HG02943 (cell line): ENCODE data around the gene PNMA8A.
"Not testable (repeated sequence)": the region's sequence is repeated elsewhere in the genome, so short reads cannot be mapped to it uniquely, and the experiment has no call there.

ENCODE experiments used
- ATAC-seq: cut with Tn5 transposase; IDR thresholded peaks from one replicate; pipeline ENCODE4 v1.9.1; 2021; ENCODE audit warnings: mild to moderate bottlenecking, low read depth, moderate library complexity; ENCODE audit not compliant: unreplicated experiment

Gene PNMA8A

GRCh38 chr19:46470376-46470775 lies 987 bp downstream of the PNMA8A start:
- no peak for ATAC-seq

- no peak for ATAC-seq
Measured at GRCh38 chr19:46469541-46470185, 1.7 kb downstream of the PNMA8A start.

GRCh38 chr19:46466536-46467196 lies 4.7 kb downstream of the PNMA8A start:
- ATAC-seq, result no peak

GRCh38 chr19:46463516-46463915 lies 7.8 kb downstream of the PNMA8A start:
- ATAC-seq, result no peak

DNA sequence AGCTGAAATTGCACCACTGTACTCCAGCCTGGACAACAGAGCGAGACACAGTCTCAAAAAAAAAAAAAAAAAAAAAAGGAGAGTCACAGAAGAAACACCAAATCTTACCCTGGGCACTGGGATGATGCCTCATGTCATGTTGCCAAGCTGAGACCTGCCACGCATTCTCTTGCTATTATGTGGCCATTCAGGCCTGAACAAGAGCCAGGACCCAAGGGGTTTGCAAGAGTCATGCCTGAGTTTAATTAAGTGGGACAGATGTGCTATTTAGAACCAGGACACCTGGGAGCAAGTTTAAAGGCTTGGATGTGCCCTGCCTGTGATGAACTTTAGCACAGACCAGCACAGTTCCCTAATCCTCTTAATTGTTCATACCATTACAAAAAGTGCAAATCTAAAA lies 9.8 kb downstream of the PNMA8A start:
- ATAC-seq, result no peak

DNA sequence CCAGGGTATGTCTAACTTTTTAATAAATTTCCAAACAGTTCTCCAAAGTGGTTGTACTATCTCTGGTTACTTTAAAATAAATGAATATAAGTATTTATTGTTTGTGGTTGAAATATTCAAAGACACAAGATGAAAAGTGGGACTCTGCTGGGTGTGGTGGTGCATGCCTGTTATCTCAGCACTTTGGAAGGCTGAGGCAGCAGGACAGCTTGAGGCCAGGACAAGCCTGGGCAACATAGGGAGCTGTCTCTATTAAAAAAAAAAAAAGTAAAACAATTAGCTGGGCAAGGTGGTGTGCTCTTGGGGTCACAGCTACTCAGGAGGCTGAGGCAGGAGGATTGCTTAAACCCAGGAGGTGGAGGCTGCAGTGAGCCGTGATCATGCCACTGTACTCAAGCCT lies 10.4 kb downstream of the PNMA8A start:
- ATAC-seq, result no peak

DNA sequence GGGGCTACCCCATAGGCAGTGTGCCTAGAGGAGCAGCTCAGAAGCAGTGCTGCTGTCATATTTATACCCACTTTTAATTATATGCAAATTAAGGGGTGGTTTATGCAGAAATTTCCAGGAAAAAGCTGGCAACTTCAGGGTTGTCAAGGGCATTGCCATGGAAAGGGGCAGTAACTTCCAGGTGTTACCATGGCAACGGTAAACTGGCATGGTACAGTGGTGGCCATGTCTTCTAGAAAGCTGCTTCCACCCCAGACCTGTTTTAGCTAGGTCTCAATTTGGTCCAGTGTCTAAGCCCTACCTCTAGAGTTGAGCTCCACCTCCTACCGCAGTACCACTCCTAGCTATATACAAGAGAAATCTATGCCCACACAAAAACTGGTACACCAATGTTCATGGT lies 11.3 kb downstream of the PNMA8A start:
- ATAC-seq, result no peak

GRCh38 chr19:46456930-46457329 lies 14.4 kb downstream of the PNMA8A start:
- ATAC-seq, result no peak

DNA sequence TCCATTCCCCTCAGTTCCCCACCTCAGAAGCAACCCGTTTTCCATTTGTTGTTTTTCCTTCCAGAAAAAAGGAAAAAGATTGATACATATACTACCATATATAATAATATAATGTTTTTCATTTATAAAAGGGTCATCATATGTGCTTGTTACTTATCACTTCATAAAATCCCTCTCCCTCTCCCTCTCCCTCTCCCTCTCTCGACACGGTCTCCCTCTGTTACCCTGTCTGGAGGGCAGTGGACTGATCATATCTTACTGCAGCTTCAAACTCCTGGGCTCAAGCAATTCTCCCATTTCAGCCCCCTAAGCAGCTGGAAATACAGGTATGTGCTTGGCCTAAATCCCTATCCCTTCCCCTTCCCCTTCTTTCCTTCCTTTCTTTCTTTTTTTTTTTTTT lies 17.1 kb downstream of the PNMA8A start:
- no peak for ATAC-seq

GRCh38 chr19:46453661-46454060 lies 17.7 kb downstream of the PNMA8A start:
- no peak for ATAC-seq

- ATAC-seq, result no peak
Measured at GRCh38 chr19:46452186-46452585, 19.2 kb downstream of the PNMA8A start.

DNA sequence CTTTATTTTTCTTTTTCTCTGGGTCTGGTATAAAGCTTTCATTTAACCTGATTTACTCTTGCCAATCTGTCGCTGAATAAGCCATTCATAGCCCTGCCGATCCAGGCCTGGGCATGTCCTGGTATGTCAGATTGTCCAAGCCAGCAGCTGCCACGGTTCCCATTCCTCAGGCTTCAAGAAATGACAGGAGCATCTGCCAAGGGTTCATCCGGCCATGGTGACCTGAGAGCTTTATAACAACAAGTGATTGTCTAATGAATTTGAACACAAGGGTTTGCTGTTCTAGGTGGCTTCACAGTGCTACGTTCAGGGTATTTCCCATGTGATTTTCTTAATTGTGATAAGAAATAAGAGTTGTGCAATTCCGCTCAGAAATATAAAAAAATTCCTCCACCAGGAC lies 20.0 kb downstream of the PNMA8A start:
- no peak for ATAC-seq

DNA sequence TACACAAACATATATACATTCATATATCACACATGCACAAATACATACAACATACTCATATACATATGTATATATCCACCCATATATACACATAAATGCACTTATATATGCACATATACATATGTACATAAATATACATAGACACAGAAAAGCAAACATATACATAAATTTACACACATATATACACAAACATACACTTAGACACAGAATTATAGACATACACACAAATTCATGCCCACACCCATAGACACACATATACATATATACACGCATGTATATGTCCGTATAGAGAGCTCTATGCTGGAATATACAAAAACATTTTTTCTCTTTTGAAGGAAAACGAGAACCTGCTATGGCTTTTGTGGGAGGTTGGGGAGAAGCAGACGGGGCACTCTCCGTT lies 20.6 kb downstream of the PNMA8A start:
- ATAC-seq, result no peak

GRCh38 chr19:46449228-46449627 lies 22.1 kb downstream of the PNMA8A start:
- ATAC-seq, result no peak

- ATAC-seq, result no peak
Measured at GRCh38 chr19:46448601-46449000, 22.8 kb downstream of the PNMA8A start.

DNA sequence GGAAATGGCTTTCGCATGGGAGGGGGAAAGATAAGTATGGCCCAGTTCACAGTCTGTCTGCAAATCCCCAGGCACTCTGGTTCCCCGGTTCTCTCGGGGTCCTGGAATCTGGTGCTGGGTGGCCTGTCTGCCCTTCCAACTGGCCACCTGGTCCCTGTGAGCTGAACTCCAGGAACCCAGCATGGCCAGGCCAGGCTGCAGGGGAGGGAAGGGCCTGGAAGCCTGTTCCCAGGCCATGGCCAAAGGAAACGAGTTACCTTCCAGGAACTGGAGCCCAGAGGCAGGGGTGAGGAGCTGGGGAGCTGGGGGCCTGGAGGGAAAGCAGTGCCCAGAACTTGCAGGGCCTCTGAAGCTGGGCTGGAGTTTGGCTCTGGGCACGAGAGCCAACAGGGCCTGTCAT lies 23.5 kb downstream of the PNMA8A start:
- no peak for ATAC-seq

GRCh38 chr19:46447006-46447405 lies 24.4 kb downstream of the PNMA8A start:
- ATAC-seq, result no peak

- ATAC-seq, result no peak
Measured at GRCh38 chr19:46446021-46446420, 25.3 kb downstream of the PNMA8A start.

DNA sequence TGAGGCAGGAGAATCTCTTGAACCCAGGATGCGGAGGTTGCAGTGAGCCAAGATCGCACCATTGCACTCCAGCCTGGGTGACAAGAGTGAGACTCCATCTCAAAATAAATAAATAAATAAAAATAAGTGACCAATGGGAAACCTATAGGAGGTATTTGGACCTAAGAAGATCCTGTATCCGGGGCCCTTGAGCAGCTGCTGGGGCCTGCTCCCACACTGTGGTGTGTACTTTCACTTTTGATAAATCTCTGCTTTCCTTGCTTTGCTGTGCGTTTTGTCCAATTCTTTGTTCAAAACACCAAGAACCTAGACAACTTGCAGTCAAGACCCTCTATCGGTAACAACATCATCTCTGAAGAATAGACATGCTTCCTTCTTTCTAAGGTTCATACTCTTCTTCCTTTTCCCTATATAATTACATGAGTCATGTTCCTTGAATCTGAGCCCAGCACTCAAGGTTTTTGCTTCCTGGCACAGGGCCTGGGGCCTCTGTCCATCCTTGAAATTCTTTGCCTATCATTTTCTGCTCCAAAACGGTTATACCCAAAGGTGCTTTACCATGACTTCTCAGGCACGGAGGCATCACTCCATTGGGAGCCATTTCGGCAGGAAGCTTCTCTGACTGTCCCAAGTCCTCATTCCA lies 28.4 kb downstream of the PNMA8A start:
- ATAC-seq, result no peak

DNA sequence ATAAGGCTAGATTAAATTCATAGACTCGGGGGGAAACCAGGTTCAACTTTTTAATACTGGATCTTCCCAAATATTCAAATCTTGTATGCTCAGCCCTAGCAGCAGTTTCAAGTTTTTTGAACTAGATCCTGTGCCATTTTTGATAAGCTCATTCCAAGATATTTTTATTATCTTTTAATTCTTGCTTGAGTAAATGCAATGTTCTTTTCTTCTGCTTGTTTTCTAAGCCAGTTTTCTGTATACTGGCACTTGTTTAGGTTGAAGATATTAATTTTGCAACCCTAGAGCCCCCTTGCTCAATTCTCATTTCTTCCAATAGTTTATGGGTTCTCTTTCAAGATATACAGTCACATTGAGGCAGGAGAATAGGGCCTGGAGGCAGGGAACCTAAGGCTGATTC lies 29.5 kb downstream of the PNMA8A start:
- no peak for ATAC-seq

DNA sequence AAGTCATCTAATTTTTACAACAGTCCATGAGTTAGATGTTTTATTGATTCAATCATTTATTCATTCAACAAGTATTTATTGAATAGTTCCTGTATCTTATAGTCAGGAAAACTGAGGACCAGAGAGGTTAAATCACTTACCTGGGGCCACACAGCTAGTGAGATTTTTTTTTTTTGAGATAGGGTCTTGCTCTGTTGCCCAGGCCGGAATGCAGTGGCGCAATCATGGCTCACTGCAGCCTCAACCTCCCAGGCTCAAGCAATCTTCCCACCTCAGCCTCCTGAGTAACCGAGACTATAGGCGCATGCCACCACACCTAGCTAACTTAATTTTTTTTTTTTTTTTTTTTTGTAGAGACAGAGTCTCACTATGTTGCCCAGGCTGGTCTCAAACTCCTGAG lies 35.7 kb downstream of the PNMA8A start:
- ATAC-seq, result not testable (repeated sequence)

GRCh38 chr19:46435009-46435408 lies 36.4 kb downstream of the PNMA8A start:
- ATAC-seq, result no peak
